ENCODE measurements around the gene CHCHD6.

The CHCHD6 gene

DNA sequence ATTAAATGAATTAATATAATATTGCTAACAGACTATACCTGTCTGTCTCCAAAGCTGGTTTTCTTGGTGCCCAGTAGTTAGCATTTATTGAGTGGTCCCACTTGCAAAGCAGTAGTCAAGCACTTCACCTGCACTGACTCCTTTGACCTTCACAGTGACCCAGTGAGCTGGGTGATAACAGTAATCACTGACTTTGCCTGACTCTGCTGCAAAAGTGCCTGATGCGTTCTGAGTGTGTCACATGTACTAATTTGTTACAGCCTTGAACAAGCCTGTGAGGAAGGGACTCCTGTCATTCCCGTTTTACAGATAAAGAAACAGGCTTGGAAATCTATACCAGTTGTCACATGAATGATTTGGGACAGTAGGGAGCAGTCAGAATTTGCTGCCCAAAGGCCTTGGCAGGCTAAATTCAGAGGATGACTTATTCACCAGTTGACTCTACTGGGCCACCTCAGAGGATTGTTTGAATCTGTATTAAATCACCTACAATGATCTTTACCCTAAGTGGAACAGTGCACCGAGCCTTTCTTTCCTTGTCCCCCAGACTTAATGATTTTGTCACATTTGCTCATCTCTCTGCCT, 162.2 kb downstream of the CHCHD6 start:
- DNase-seq (ENCODE audit: low read depth), result no peak

DNA sequence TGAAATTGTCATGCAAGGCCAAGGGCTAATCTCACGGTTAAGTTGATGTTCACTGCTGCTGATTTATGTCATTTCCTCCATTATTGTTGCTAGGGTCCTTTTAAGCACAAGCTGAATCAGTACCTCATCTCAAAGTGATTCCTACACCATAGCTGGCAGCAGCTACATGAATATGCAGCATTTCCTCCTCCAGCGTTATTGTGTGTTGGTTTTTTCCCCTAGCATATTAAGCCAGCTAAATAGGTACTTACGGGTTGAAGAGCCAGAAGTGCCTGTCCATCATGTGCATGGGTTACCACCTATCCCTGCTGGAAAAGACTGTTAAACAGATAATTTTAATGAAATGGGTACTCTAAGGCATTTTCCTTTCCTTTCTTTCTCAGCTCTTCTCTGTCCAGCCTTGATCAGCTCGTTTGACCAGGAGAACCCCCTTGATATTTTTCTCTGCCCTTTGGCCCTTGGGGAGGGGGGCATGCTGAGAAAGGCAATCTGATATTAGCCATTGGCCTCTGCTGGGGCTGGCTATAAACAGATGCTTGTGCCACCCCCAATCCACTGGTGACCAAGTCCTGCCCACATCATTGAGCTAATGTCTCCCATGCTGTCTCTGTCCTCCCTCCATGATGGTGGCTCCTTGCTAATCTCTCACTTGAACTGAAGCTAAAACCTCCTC, 163.3 kb downstream of the CHCHD6 start:
- DNase-seq (ENCODE audit: low read depth), result no peak

DNA sequence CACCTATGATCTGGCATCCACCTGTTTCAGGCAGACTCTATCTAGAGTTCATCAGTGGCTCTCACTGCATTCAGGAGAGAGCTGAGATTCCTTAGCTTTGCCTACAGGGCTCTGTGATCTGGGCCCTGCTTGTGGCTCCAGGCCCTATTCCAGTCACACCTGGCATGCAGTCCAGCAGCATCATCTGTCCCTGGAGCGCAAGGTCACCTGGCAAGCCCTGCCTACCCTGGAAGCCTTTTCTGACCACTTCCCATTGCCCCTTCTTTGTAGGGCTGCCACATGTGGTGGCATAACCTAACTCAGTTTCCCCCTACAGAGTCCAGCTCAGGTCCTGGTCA, 163.8 kb downstream of the CHCHD6 start:
- DNase-seq (ENCODE audit: low read depth), result no peak

DNA sequence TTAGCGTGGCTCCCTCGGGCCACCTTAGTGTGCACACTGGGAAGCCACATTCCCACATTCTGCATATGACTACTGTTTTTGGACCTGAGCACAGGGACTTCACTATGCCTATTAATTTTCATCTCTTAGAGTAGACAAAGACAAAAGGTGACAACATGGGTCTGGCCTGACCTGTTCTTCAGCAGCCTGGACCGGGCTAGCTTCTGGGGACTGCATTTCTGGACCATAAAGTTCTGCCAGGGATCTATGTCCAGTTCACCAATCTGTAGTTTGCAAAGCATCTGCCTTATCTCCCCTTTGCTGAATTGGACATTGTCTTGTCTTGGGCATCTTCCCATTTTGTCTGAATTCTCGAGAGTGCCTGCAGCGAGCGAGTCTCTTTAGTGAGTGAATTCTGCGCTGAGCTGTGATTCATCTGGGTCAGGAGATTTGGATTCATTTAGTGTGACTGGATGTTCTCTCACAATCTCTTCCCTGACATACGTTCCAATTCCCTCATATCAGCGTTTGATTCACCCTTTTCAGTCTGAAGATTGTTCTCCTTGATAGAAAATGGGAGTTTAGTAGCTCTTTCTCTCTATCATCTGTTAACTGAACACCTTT, 166.7 kb downstream of the CHCHD6 start:
- DNase-seq (ENCODE audit: low read depth), result no peak

DNA sequence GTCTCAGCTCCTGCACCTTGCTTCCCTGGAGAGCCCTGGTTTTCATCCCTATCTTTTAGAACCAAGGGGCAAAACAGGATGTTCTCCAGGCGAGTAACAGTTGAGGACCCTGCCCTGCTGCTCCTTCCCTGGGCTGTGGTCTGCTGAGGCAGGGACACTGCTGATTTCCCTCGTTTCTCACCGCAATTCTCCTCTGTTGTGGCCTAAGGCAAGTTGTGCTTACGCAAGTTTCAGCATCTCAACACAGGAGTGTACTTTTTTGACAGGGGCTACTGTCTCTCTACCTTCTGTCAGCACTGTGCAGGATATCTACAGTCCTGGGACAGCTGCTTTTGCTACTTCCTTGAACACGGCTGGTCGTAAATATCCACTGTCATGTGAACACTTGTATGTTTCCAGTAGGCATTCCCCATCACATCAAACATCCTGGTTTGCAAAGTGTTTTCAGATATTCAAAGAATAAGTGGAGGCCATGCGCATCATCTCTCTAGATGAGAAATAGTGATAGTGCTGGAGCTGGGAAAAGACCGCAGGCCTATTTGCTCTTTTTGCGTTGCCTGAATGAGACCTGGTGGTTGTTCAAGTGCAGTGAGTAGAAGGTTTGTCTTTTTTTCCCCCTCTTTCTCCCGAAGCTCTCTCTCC, 168.8 kb downstream of the CHCHD6 start:
- DNase-seq (ENCODE audit: low read depth), result no peak

DNA sequence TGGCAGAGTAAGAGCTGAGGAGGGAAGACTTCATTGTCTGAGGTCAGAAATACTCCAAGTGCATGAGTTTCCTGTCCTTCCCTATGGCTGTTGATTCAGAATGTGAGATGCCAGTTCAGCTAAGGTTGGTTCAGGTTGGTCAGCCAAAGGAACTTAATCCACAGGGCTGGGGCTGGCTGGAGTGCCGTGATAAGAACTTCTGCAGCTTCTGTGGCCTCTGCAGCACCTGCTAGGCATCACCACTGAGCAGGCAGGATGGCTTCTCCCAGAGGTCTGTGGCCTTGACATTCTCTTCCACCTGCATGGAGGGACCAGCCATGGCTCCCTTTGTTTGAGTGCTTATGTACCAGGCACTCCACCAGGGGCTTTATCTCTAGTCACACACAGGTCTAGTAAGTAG, 169.4 kb downstream of the CHCHD6 start:
- DNase-seq (ENCODE audit: low read depth), result no peak

DNA sequence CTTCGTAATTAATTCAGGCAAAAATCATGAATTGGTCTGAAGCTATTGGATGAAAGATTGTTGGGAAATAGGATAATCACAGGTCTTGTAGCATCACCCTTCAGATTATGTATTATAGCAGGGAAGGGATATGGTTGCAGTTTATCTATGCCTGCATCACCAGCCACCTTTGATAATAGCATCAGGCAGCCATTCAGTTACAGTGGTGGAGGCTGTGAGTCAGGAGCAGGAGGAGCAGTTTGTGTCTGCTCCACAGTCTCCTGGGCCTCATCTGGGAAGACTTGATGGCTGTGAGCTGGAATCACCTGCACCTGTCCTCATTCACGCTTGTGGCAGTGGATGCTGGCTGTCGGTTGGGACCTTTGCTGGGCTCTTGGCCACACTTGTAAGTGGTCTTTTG, 174.6 kb downstream of the CHCHD6 start:
- no peak for DNase-seq (ENCODE audit: low read depth)

DNA sequence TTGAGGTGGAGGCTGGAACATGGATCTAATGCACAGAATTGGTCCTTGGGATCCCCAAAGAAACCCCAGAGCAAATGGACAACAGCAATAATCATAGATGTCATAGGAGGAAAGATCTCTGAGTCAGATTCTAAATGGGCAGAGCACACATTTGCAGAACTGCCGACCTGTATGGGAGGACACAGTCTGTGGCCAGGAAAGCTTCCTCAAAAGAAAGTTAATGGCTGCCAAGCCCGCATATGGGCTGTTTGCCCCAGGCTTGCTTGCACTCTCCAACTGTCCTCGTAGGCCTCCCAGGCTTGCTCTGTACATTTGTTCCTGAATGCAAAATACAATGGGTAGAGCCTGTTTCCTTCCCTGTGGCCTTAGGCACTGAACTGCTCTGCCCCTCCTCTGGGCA, 176.9 kb downstream of the CHCHD6 start:
- DNase-seq (ENCODE audit: low read depth), result no peak

DNA sequence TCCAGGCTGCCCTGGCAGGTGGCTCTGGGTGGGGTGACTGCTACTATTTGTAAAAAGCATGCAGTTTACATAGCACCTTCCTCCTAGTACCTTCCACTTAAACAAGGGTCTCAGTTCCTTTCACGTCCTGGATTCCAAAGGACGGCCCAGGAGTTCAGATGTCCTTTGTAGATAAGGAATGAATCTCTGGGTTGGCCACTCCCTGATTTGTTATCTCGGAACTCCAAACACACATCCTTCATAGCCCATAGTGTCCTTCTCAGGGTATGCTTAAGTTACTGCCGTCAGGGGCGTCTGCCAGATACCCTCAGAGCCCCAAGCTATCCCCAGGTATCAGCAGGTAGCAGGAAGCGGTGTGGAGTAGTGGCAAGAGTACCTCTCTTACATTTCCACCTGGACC, 177.8 kb downstream of the CHCHD6 start:
- DNase-seq (ENCODE audit: low read depth), result no peak

DNA sequence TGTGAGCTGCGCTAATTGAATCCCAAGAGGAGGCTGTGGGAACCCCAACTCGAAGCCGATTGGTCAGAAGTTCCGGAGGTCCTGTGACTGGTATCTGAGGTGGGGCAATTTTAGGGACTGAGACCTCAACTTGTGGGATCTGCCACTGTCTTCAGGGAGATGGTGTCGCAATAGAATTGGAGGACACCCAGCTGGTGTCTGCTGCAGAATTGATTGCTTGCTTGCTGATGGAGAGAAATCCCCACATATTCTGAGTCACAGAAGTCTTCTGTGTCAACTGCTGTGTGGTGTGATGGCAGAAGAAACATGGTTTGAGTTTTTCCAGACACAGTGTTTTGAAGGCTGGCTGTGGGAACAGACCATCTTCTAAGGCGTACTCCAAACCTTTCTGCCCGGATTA, 179.2 kb downstream of the CHCHD6 start:
- no peak for DNase-seq (ENCODE audit: low read depth)

DNA sequence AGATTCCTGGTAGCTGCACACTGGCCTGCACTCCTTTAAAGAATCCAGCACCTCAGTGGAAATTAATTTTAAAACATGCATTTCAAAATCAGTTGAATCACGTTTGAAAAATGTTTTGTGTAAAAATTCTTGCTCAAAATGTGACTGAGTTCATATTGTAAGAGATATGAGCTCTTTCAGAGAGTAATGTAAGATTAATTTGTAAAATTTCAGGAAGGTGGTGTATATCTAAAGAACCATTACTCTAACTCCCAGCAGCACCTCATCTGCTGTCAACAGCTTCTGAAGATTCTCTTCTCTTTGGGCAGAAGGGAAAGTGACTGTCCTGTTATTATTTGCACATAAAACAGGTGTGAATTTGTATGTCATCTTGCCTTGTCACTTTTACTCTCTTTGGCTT, 181.4 kb downstream of the CHCHD6 start:
- no peak for DNase-seq (ENCODE audit: low read depth)

DNA sequence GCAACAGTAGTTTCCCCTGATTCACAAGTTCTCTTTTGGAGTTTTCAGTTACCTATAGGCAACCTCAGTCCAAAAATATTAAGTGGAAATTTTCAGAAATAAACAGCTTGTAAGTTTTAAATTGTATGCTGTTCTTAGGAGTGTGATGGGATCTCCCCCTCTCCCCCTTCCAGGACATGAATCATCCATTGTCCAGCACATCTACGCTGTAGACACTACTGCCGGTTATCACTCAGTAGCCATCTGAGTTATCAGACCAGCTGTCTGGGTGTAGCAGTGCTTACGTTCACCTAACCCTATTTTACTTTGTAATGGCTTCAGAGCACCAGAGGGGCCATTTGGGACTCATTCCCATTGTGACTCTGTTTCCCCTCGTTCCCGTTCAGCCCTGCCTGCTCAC, 182.2 kb downstream of the CHCHD6 start:
- no peak for DNase-seq (ENCODE audit: low read depth)

DNA sequence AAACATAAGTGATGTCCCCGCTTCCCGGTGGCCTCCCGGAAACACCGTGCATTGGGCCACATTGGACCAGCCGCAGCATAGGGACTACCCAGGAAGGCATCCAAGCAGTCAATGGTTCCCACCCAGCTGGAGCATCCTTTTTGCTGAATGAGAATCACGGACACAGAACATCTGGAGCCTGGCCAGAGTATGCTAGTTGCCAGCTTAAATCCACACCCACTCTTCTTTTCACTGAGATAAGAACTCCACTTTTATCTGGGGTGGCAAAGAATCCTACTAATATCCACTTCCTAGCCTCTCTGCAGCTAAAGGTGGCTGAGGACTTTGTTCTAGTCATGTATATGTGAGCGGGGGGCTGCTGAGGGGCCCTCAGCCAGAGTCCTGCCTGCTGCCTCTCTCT, 183.6 kb downstream of the CHCHD6 start:
- DNase-seq (ENCODE audit: low read depth), result no peak

DNA sequence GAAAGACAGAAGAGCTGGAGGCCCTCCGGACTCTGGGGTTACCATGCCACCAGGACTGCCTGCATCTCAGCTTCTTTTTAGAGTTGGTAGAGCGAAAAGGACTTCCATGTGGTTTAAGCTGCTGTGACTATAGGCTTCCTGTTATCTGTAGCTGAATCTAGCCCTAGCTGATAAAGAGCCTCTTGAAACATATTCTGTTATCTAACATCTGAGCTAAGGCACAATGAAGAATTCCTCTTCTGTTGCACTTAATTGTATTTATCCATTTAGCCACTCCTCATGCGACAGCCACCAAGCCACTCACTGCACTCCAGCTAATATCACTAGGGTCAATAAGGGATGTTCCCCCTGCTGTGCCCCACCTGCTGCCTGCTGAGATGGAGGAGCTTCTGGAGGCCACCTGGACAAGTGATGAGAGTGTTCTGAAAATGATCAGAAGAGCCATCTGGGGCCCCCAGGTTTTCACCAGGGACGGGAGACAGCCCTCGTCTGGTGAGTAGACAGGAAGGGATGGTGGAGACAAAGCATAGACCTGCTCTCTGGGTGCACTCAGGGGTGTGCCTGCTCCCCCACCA, 184.2 kb downstream of the CHCHD6 start:
- no peak for DNase-seq (ENCODE audit: low read depth)

DNA sequence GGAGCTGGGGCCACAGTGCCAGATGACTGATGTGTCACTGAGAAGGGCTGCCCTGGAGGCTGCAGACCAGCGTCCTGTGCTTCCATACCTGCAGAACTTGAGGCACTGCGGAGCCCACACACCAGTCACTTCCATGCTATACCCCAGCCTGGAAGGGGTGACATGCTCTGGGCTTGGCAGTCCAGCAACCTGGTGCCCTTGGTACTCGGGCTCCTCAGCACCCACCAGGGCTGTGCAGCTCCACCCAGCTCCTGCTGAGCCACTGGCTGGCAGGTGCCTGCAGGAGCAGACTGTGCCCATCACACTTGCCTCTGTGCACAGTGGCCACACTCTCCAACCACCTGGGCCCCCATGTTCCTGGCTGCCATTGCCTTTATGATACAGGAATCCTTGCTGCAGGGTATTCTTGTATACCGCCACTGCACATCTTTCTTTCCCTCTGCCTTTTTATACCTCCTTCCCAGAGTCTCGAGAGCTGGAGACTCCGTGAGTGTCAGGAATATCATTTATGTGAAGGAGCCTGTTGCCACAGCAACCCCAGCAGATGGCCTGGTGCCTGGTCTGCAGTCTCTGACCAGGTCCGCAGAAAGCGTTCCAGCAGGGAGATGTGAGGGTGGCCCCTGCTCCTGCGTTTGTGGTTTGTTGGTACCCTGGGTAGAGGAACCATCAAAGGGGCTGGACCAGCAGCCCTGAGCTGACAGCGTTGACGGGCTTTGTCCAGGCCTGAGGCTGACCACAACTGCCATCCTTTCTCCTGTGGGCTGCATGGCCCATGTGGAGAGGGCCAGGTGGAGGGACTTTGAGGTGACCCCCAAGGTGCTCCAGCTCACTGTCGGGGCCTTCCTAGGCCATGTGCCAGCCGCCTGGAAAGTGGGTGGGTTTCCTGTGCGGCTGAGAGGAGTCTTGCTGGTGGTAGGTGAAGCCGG, 185.5 kb downstream of the CHCHD6 start:
- no peak for DNase-seq (ENCODE audit: low read depth)

DNA sequence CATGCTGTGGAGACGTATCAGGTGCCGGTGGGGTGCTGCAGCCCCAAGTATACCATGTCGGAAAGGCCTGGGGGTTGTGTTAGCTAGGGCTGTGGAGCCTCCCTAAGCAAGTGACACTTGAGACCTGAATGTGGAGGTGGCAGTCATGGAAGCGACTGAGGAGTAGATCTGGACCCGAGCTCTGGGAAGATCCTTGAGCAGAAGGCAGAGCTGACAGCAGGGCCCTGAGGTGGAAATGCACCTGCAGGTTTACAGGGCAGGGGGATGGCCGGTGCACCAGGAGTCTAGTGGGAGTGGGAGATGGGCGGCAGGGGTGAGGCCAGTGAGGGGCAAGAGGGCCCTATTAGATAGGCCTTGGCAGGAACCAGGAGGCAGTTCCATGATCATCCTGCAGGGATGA, 187.1 kb downstream of the CHCHD6 start:
- no peak for DNase-seq (ENCODE audit: low read depth)

DNA sequence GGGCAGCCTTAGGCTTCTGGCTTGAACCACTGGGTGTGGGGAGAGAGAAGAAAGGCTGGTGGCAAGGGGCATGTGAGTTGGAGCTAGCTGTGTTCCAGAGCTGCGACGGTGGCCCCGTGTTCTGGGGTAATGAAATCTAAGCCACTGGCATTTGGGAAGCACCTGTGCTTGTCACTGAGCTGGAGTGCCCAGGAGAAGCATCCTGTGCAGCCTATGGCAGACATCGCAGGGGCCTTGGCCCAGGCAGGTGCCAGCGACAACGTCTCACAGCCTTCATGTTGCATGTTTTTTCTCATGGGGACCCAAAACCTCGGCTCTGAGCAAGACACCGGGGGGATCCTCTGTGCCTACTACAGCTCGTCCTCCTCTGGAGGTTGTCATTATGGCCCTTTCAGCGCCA, 187.8 kb downstream of the CHCHD6 start:
- no peak for DNase-seq (ENCODE audit: low read depth)

DNA sequence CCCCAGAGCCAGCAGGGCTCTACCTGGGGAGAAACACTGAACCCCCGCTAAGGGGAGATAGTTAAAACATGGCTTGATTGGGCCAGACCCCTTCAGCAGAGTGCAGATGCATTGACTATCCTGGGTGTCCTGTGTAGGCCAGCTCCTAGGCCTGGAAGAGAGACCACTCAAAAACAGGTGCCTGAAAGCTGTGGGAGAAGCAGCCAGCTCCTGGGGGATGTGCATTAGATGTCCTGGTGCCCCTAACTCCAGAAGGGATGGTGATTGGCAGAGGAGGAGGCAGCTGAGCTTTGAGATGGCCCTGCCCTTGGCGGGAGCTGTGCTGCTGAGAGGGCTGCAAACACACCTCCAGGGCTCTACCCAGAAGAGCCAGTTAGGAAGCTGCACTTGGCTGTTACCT, 189.6 kb downstream of the CHCHD6 start:
- DNase-seq (ENCODE audit: low read depth), result no peak

DNA sequence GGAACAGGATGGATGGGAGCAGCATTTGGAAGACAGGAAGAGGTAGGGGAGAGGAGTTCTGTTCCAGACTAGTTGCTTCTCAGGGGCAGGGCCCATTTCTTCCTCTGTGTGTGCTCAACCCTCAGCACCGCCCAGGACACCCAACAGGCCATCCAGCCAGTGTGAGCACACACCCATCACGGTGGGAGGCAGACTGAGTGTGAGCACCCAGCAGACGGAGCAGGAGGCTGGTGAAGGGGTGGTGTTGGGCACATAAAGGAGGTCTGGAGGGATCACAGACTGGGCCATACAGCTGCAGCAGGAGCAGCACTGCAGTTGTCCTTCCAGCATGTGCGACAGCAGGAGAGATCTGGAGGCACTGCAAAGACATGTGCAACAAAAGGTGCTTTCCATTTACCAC, 190.4 kb downstream of the CHCHD6 start:
- DNase-seq (ENCODE audit: low read depth), result no peak

DNA sequence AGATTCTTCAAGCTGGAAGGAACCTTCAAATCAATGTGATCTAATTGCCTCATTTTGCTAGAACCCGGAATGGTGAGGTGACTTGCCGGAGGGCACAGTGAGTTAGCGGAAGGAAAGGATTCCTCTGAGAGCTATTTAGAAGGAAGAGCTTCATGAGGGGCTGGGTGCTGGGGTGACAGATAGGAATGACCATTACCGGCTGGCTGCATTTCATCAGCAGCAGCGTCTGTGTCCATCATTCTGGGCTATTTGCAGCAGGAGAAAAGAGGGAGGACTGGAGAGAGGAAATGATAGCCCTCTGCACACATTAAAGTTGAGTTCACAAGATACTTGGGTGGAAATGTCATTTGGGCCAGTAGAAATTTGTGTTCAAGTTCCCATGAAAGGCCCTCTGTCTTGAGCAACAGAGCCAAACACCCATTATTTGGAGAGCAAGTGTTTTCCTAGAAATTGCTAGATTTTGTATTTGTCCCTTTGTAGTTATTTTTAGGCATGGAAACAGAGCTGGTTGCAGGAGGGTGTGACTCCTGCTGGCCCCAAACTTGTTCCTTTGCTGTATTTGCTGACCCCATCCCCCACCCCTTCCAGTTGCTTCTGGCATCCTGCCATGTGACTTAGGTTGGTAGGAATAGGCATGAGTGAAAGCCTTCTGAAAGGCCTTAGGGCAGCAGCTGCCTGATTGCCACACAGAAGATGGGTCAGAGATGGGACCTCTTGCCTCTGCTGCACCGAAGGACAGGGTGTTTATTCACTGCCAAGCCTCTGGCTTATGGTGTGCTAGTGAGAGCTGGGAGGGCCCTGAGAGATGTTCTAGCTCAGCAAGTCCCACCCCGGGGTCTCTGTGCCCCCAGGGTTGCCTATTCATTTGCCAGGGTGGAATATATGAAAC, 191.4 kb downstream of the CHCHD6 start:
- no peak for DNase-seq (ENCODE audit: low read depth)

DNA sequence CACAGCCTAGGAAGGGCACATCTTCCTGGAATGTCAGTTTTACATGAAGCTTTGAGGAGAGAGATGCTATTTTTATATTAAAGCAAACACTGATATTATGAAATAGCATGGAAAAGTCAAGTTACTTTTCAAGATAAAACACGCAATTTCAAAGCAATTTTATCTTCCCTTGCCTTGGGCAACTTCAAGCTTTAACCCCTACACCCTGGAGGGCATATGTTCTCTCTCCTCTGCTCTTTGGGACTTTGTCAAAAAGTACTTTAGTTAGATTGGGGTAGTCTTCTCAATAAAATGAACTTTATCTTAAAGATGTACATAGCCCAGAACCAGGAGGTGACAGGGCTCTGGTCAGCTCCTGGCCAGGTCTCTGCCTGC, 192.0 kb downstream of the CHCHD6 start:
- no peak for DNase-seq (ENCODE audit: low read depth)

Data from stimulated activated CD8-positive, alpha-beta memory T cell treated with anti-CD3 and anti-CD28 coated beads, Interleukin-15, amount 100 ng/mL, for 1 hour (primary cell).